ENCODE measurements around the gene ANKMY2.

ANKMY2 gene

GRCh38 chr7:16636555-16637101, 8.9 kb downstream of the ANKMY2 start:
- no peak overlapping the region for H3K27ac ChIP-seq
- TF ChIP-seq CTCF (conservative IDR thresholded peaks at IDR 0.05) (no peak), ZFX (IDR thresholded peaks at IDR 0.05) (no peak)

- TF ChIP-seq ZFX (IDR thresholded peaks at IDR 0.05) (no peak), CTCF (conservative IDR thresholded peaks at IDR 0.05) (no peak)
Measured at GRCh38 chr7:16634271-16634738, 11.2 kb downstream of the ANKMY2 start.

GRCh38 chr7:16630654-16631053, 14.9 kb downstream of the ANKMY2 start:
- TF ChIP-seq CTCF (conservative IDR thresholded peaks at IDR 0.05) = no peak
- TF ChIP-seq ZFX (IDR thresholded peaks at IDR 0.05) = no peak
- no peak overlapping the region for H3K27ac ChIP-seq

More at GRCh38 chr7:16634271-16634738, 11.2 kb downstream of the ANKMY2 start:
- no peak overlapping the region for H3K27ac ChIP-seq

- TF ChIP-seq CTCF (conservative IDR thresholded peaks at IDR 0.05) = no peak
- no peak for TF ChIP-seq ZFX (IDR thresholded peaks at IDR 0.05)
- no peak overlapping the region for H3K27ac ChIP-seq
Measured at GRCh38 chr7:16627236-16627635, 18.3 kb downstream of the ANKMY2 start.

GRCh38 chr7:16626388-16626787, 19.2 kb downstream of the ANKMY2 start:
- H3K27ac ChIP-seq = no peak overlapping the region
- no peak for TF ChIP-seq ZFX (IDR thresholded peaks at IDR 0.05)

- TF ChIP-seq CTCF (conservative IDR thresholded peaks at IDR 0.05) = no peak
- TF ChIP-seq ZFX (IDR thresholded peaks at IDR 0.05) = no peak
- no peak overlapping the region for H3K27ac ChIP-seq
Measured at GRCh38 chr7:16619979-16620408, 25.6 kb downstream of the ANKMY2 start.

GRCh38 chr7:16616542-16616941, 29.0 kb downstream of the ANKMY2 start:
- no peak for TF ChIP-seq CTCF (conservative IDR thresholded peaks at IDR 0.05)
- TF ChIP-seq ZFX (IDR thresholded peaks at IDR 0.05) = no peak
- no peak overlapping the region for H3K27ac ChIP-seq

- no peak overlapping the region for H3K27ac ChIP-seq
- TF ChIP-seq CTCF (conservative IDR thresholded peaks at IDR 0.05) (no peak), ZFX (IDR thresholded peaks at IDR 0.05) (no peak)
Measured at GRCh38 chr7:16616122-16616521, 29.4 kb downstream of the ANKMY2 start.

Measured in C4-2B (cell line).